Suppressor macrophage treated with lipopolysaccharide for 1 hour (primary cell): ENCODE results near the gene LARGE1.

ENCODE experiments used
- DNase-seq, 3 donors: peaks; one replicate each; pipeline ENCODE4 v3.0.0-alpha.2; 2020 to 2022

LARGE1 gene

DNA sequence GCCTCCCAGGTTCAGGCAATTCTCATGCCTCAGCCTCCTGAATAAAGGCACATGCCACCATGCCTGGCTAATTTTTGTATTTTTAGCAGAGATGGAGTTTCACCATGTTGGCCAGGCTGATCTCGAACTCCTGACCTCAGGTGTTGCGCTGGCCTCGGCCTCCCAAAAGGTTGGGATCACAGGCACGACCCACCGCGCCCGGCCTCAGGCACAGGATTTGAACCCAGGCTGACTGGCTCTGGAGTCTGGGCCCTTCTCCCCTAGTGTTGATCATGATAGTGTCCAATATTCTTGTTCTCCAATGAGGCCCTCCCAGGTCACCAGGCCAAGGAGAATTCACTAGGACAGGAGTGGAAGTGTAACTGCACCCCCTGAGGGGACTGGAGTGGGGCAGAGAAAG, 401.9 kb downstream of the LARGE1 start:
- no peak for DNase-seq

DNA sequence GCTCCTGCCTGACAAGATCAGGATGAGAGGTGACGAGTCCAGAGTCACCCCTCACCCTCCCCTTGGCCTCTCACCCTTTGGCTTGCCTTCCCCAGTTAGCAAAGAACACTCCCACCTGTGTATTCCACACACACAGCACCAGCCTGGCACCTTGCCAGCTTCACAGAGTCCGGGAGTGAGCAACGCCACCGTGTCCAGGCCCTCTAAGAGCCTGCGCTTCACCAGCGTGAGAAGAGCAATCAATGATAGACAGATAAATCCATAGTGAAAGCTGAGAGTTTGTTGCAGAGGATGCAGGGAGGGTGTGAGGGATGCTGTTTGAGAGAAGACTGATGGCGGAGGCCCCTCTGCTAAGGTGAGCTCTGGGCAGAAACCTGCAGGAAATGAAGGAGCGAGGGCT, 404.5 kb downstream of the LARGE1 start:
- no peak for DNase-seq

DNA sequence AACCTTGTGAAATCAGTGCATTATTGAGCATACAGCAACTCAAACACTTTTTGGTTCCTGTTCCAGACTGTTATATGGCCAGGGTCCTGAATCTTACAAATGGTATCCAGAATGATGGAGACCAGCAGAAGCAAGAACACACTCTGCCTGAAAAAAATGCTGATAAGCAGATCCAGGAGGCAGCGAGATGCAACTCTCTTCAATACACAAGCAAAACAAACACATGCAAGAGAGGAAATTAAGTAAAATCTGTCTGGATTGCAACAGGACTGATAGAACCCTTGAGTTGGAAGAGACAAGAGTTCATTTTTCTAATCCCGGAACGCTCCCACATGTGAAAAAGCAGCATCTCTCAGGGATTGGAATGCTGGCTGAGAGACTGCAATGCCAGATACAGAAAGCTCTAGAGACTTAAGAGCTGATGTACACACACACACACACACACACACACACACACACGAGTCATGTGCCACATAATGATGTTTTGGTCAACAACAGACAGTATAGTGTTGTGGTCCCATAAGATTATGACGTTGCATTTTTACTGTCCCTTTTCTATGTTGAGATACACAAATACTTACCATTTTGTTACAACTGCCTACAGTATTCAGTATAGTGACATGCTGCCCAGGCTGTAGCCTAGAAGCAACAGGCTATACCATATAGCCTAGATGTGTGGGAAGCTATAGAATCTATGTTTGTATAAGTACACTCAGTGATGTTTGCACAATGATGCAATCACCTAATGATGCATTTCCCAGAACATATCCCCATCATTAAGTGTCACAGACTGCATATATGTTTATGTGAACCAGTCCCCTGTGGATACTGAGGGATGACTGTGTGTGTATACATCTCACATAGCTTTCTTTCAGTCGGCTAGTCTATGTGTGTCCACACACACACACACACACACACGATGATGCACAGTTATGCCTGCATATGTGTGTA, 406.6 kb downstream of the LARGE1 start:
- no peak for DNase-seq

DNA sequence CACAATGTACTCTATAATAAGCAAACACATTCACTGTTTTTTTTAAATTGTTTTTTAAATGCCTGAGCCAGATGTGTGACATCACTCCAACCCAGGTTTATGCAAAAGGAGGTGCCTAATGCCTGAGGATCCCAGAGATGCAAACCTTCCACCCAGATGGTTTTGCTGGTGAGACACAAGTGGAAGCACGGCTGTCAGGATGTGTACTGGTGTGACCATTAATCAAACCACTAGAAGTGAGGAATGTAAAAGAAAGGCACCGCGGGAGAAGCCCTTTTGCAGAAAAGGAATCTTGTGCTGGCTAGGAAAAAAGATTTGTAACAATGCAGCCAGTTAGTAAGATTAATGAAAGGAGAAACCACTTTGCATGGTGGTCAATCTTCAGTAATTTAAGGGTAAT, 407.4 kb downstream of the LARGE1 start:
- no peak for DNase-seq

DNA sequence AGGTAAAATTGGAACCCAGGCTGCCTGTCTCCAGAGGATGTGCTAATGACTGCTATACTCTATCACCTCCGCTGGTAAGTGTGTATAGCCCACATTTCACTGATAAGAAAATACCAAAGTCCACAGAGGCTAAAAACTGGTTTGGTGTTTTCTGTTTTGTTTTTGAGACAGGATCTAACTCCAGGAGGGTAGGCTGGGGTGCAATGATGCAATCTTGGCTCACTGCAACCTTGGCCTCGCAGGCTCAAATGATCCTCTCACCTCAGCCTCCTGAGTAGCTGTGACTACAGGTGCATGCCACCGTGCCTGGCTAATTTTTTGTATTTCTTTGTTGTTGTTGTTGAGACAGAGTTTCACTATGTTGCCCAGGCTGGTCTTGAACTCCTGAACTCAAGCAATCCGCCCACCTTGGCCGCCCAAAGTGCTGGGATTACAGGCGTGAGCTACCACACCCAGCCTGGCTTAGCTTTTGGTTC, 409.8 kb downstream of the LARGE1 start:
- DNase-seq = no peak

DNA sequence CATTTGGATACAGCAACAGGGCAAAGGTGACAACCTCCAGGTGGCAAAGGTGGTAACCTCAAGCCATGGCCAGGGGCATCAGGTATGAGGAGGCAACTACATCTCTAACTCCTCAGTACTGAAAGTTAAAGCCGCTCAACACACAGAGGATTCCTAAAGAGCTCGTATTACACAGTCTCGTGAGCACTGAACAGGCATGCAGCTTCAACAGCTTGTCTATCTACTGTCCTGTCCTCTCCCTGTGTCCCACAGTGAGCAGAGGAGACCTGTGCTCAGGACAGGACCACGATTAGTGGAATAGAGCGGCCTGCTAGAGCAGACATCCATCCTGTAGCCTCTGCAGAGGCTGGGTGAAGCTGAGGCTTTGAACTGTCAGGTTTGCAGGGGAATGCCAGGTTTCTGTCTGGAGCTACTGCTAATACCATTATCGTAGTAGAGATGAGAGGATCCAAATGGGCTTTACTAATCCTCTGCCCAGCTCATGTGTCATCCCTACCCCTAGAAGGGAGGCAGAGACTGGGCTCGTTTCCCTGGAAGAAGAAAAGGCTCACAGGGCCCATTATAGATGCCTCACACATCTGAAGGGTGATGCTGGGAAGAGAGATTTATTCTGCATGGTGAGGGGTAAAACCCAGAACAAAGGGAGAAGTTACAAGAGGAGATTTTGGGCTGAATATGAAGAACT, 415.2 kb downstream of the LARGE1 start:
- DNase-seq = no peak

DNA sequence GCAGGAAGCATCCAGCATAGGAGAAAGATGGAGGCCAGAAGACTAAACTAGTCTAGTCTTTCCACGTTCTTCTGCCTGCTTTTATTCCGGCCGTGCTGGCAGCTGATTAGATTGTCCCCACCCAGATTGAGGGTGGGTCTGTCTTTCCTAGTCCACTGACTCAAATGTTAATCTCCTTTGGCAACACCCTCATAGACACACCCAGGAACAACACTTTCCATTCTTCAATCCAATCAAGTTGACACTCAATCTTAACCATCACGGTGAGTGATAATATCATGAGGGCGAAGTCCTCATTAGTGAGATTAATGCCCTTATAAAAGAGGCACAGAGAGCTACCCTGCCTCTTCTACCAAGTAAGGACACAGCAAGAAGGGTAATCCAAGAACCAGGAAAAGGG, 424.2 kb downstream of the LARGE1 start:
- DNase-seq = no peak

DNA sequence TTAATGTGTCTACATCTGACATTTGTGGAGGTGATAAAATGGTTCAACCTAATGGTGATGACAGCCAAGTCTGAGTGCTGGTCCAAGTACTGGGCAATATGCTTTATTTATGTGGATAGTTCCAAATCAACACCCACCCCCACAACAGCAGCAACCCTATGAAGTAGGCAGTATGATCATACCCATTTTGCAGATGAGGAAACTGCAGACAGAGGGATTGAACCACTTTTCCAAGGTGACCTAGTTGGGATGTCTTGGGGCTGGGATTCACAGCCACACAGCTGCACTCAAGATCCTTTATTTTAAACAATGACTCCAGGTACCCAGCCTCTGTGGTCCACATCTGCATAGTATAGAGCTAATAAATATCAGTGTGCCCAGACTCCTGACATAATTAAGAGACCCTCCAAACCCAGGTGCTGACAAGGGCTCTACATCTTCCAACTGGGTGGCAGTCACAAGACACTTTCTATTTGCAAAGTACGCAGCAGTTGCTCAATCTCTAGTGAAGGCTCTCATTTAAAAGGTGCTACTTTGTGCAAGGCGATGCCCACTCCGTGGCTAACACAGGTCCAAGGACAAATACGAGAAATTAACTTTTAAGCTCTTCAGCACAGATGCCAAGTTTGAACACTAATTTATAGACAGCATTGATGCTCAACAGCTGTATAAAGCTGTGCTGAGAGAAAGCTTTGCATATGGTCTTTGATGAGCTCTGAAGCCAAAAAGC, 426.6 kb downstream of the LARGE1 start:
- DNase-seq = no peak

DNA sequence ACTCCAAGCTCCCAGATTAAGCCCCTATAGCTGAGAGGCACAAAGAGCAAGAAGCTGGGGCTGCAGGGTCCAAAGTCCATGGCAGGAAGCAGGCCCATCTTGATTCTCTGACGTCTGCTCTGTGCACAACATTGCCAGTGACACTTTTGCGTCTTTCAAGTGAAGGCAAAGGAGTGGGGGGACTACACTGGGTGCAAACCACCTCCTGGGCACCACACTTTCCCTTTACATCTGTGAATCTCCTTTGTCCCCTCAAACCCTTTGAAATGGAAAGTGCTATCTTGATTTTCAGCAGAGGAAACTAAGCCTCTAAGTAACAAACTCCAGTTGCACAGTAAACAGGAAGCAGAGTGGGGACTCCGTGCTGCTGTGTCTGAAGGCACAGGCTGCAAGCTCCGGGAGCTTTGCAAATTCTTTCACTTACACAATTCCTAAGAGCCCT, 428.0 kb downstream of the LARGE1 start:
- no peak for DNase-seq

DNA sequence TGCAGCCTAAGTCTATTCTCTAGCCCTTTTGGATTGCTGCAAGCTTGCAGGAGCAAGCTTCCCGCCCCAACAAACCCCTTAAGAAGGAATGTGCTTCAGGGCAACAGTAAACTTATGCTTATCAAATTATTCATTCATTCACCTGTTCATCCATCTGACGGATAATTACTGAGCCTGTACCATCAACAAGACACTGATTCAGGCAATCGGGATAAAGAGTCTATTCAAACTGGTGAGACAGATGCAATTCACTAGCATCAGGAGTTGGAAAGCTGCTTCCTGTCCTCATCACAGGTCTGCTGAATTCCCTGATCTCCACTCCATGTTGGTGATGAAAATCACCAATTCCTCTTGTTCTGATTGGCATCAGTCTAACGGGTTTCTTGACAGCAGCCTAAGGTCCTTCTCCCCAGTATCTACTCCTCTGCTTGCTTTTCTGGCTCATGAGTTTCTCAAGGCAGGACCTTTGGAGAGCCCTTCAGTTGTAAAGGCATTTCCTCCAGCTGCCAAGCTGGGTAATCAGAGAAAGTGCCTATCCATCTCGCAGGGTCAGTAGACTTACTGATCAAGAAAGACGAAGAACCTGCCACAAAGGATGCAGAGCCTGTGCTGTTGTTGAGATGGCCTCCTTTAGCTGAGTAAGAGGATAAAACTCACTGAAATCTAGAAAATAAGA, 433.1 kb downstream of the LARGE1 start:
- DNase-seq = no peak

DNA sequence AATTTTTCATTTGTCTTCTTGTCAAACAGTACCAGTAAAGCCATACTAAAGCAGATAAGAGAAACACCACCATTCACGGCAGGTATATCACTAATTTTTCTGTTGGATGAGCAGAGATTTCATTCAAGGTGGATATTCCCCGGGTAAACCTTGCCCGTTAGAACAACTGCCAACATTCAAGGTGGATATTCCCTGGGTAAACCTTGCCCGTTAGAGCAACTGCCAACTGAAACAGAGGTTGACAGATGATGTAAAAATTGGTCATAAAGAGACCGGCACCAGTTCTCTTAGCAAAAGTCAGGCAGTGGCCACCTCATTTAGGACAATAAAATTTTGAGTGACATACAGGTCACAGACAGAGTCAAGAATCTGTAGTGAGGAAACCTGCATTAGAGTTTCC, 438.7 kb downstream of the LARGE1 start:
- DNase-seq = no peak

DNA sequence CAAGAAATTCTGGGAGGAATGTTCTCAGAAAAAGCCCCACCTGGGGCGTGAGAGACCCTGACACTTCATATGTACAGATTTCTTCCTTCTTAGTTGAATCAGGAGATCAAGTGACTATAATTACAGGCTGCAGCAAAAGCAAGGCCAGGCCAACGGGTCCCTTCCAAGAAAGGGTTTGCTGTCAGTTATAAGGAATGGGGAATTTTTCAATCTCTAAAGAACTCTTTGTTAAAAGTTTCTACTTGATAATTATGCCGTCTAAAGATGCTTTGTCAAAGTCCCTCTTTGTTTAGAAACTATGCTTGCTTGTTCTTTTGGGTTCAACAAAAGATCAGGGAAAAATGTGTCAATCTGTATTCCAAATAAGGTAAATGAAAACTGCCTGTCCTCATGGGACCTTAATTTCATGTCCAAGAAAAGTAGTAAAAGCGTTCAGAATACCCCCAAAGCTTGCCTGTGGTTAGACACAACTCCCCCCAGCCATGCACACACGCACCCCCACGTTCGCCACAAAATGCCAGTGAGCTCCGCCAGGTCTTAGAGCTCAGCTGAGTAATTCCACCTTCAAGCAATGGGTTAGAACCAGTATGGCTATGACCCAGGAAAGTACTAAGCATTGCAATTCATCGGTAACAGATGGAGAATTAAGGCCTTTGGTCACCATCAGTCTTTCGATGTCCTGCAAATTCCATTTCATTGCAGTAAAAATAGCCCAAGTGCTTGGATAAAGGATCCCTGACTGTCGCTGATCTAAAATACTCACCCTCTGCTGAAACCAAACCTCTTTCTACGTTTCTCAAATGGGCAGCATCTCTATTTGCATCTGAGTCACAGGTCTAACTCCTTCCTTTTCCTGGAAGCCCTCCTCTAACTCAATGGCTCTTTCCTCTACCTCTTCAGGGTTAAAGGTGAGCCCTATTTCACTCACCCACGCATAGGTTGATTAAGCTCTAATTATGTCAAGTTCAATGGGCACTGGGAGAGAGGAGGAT, 442.9 kb downstream of the LARGE1 start:
- no peak for DNase-seq

DNA sequence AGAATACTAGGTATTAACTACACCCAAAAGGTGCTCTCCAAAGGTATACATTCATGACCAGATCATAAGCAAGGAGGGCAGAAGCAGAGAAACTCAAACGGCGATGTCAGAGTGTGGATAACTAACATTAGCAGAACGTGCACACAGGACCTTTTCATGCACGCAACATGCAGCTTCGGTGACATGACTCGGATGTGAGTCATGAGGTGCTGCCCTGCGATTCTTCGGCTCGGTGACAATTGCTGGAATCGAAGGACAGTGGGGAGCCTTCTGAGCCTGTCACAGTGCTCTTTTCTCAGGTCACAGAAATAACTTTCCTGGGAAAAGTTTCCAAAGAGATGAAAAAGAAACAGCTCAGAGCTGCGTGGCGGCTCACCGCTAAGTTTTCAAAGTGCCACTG, 443.6 kb downstream of the LARGE1 start:
- no peak for DNase-seq

DNA sequence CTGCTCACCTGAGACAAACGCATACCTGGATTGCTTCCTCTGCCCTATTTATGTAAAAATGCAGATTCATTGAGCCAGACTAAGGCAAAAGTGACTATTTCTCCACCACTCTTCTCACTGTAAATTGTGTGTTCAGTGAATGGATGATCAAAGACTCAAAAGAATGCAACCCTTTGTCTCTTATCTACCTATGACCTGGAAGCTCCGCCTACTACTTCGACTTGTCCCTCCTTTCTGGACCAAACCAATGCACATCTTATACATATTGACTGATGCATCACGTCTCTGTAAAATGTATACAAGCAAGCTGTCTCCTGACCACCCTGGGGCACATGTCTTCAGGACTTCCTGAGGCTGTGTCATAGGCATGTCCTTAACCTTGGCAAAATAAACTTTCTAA, 444.1 kb downstream of the LARGE1 start:
- no peak for DNase-seq

DNA sequence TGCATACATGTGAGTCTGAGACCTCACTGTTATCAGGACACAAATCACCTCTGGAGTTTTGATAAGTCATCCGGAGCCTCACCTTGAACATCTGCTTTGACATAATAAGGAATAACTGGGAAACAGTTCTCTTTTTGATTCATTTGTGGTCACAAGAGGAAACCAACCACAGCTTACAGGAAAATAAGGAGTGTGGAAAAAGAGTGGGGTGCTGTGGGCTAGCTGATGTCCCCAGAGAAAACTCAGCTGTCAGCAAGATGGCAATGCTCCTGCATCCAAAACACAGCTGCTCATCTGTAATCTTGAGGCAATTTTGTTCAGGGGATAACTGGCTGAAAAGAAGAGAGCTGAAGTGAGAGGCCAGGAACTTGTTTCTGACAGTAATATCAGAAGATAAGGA, 445.7 kb downstream of the LARGE1 start:
- DNase-seq = no peak

DNA sequence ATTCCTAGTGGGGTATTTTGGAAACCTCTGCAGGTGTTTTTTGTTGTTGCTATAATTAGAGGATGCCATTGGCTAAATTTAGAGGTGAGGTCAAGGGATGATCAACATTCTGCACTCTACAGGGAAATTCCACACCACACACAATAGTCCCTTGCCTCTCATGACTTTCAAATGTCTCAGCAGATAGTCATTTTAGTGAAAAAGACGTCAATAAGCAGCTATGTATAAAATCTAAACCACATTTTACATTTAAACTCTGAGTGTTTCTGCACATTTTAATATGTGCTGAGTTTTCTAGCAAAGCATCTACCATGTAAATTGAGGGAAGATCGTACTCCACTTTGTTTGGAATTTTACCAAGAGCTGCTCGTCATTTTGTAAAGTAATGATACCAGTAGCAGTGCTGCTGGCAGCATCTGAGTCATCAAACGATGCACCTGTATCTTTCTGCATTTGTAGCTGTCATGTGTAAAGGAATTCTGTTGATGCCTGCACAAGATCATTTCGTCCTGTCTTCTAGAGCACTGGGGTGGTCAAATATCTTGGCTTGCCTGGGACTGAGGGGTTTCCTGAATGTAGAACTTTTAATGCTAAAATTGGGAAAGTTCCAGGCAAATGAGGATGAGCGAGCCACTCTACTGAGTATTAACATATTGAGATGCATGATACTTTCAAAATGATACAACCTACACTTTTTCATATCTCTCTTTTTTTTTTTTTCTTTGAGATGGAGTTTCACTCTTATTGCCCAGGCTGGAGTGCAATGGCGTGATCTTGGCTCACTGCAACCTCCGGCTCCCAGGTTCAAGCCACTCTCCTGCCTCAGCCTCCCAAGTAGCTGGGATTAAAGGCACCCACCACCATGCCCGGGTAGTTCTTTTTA, 447.6 kb downstream of the LARGE1 start:
- DNase-seq = no peak

DNA sequence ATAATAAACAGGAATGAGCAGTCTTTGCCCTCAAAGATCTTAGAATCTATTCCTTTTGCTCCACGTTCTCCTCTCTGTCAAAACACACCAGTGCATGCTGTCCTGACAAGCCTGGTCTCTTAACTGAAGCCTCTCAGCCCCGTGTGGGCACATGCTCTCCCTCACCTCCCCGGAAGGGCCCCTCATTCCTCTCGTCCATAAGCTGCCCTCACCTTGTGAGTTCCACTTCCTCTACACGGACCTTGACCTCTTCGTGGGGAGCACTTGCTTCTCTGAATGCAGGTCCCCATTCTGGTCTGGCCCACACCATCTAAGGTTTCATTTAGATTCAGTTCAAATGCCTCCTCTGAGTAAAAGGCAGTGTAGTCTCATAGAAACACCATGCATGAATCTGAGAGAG, 449.8 kb downstream of the LARGE1 start:
- DNase-seq = no peak

DNA sequence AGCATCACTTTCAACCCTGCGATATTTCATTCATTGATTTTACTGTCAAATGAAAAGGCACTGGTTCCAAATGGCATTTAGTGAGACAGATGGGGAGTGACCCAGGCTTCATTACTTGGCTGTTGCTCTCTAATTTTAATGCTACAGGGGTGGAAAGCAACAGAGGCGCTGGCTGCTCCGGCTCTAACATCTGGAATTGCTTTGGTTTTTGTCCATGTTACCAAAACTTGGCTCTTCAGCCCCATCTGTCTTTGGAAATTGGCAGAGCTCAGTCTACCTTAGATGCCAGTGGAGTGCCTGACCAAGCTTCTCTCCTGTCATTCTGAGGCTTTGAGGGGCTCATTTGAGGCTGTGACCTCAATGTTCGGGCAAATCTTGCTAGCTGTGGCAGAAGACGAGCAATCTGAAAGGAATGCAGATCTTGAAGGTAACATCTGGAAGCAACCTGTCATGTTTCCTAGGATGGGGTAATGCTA, 452.6 kb downstream of the LARGE1 start:
- DNase-seq = no peak

DNA sequence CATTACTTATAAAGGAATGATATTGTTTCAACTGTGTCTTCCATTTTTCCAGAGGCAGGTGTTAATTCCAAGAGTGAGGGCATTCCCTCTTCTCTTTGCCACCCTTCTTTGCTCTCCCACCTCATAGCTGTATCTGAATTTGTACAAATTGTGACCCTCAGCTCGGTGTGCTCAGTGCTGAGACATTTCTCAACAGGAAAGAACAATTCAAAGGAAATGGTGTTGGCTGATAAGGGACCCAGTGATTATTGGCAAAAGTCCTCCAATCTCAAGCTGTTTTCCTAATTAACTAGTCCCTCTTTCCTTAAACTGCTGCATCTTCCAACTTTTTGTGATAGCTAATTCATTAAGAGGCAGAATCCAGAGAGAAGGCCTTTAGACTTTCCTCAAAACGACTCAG, 453.2 kb downstream of the LARGE1 start:
- DNase-seq = no peak

DNA sequence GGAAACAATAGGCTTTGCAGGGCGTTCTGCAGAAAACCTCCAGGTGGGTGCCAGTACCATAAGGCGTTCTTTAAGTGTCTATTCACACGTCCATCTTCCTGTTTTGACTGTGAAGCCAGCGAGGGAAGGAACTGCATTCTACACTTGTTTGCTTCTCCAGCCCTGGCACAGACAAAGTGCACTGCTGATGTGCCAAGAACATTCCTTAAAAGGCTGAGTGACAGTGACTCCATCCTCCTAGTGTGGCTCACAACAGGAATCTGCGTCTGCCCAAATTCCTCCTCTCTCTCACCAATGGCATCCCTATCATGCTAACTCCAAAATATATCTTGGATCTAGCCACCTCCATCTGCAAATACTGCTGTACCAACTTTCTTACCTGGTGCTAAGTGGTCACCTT, 454.7 kb downstream of the LARGE1 start:
- no peak for DNase-seq
